Stimulated activated CD8-positive, alpha-beta memory T cell treated with anti-CD3 and anti-CD28 coated beads, Interleukin-4, amount 100 ng/mL, for 1 hour (primary cell): ENCODE measurements around the gene MAP4K2.
"Not testable (repeated sequence)": the region's sequence is repeated elsewhere in the genome, so short reads cannot be mapped to it uniquely, and the experiment has no call there.

Experiments
- DNase-seq, 2 donors: peaks; one replicate each; pipeline ENCODE4 v3.0.0-alpha.2; 2020; ENCODE audit warnings: low read depth in 2 of 2, low spot score in 1 of 2

Gene MAP4K2

DNA sequence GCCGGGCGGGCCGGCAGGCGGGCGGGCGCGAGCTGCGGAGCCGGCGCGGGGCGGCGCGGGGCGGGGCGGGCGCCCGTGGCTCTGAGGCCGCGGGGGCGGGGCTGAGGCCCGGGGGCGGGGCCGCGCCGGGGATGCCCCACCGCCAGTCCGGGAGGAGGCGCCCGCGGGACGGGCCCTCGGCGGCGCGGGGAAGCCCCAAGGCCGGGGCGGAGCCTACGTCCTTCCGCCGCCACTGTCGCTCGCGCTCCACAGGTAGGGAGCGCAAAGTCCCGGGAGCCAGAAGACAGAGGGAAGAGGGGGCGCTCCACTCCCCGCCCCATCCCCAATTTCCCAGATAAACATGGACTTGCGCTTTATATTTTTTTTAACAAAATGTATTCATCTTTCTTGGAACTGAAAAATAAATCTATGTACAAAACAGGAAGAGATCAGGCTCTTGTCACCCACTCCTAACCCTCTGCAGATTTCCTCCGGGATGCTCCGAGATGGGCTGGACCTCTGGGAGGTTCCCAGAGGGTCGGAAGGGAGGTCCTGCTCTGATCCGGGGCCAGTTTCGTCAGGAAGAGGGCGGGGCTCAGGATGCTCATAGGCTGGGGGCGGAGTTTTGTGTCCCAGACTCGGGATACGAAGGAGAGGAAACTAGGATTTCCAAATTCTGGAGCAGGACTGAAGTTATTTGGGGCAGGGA lies at the start of gene MAP4K2:
MAP4K2 (minus strand) TSS at position 57 of the 688 bp plus-strand sequence. CDS start 65 bp downstream, outside the sequence.
- DNase-seq = peak; percentile 50 to 69

DNA sequence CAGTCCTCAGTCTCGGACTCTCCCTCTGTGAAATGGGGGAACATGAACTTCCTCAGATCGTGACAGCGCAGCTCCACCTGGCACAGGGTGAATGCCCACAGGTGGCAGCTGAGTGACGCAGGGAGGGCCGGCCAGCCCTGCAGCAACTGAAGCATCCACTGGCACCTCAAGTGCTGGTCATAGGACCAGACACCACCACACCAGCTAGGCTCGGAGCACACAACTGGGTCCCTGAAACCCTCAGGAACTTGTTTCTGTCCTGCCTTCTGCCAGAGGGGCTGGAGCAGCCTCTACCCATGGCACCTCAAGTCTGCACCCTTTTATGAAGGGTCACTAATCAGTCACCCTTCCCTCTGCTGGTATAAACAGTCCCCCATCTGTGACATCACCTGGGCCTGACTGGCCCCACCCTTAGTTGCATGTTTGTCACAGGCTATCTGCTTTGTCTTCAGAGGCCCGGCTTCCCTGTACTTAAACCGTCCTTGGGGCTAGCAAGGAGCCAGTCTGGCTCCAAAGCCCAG lies 48.9 kb upstream of the MAP4K2 start:
- DNase-seq = no peak

DNA sequence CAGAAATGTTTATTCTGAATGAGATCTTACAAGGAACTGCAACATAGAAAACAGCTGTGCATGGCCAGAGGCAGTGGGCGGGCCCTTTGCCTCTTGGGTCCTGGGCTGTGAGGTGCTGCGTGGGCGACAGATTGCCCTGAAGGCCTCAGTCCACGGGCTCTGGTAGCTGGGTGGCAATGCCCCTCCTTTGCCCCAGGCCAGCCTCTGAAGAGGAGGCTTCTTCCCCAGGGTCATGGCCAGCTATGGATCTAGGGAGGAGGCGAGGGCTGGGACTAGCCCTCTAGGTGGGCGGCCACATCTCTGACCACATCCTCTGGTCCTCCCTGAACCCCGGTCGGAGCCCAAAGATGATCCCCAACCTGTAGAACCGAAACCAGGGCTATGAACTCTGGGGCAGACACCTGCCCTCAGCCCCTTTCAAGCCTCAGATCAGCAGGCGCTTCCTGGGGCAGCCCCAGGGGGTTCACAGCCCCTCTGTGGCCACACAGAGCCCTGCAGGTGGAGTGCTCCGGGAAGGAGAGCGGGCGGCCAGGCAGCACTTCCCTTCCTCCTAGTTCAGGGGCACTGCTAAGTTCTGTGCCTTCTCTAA lies 48.1 kb upstream of the MAP4K2 start:
- no peak for DNase-seq

DNA sequence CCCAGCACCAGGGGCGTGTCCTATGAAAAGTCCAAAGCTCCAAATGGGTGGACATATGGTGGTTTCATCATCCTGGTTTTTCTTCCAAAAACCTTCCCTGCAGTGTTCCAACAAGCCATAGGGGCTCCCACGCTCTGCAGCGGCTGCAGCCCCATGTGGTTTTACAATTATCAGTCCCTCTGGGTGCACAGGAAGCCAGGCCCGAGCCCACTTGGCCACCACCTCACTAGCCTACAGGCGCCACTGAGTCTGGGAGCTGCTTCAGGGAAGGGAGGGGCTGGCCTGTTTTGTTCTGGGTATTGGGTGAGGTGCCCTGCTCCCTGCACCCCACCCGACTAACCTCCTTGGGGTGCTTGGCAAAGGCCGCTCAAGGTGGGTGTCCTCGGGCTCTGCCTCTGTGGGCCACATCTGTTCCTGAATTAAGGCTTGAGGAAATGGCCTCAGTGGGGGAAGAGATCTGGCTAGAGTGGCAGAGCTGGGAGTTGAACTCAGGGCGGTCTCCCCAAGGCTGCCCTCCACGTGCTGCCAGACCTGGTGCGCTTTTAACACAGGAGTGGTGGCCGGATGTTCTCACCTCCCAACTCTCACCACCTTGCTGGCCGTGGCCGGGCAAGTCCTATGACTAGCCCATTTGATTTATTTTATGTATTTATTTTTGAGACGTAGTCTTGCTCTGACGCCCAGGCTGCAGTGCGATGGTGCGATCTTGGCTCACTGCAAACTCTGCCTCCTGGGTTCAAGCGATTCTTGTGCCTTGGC lies 46.8 kb upstream of the MAP4K2 start:
- DNase-seq = no peak

DNA sequence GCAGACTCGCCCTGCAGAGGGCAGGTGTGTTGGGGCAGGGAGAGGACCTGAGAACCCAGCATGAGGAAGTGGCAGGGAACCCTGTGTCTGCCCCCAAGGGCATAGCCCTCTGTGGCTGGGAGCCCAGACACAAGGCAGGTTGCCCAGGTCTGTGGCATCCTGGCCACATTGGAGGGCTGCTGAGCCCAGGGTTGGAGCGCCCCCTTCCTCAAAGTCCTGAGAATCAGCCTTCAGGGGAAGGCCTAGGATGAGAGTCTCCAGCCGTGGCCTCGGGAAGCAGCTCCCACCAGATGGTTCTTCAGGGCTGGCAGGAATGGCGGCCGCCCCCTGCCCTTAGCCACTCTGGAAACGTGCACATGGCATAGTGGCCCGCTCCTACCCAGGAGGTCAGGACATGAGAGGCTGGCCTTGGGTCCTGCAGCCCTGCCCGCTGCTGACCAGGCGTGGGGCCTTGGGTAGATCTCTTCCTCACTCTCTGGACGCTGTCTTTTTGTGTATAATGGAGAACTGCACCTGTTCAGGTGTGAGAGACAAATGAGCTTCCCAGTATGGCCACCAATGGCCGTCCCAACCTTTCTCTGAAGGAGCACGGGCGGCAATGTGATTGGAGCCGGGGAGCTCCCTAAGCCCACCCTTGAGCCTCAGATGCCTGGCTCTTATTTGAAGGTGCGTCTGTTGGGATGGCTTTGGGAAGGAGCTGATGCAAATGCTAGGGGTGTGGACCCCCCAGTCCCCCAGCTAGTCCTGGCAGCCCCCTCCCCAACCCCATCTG lies 46.0 kb upstream of the MAP4K2 start:
- no peak for DNase-seq

DNA sequence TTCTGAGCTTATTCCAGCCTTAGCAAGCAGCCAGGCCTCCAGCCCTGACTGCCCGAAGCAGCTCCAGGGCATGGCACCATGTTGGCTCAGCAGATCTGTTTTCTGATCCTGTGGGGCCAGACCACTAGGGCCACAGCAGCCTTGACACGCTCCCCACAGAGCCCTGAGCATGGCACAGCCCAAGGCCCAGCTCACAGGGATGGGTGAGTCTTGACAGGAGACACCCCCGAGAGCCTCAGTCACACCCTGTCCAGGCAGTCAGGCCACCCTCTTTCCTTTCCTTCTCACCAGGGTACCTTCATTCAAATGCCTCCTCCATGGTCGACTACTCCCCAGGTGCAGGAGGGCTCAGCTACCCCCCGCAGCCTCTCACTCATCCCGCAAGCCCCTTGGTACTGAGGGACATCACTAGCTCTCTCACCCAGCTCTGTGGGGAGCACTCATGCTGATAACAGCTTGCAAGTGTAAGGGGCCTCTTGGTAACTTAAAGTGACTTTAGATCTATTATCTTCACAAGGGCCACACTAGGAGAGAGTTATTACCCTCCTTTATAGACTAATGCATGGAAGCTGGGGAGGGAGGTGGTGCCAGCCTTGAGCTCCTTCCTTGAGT lies 45.3 kb upstream of the MAP4K2 start:
- no peak for DNase-seq

DNA sequence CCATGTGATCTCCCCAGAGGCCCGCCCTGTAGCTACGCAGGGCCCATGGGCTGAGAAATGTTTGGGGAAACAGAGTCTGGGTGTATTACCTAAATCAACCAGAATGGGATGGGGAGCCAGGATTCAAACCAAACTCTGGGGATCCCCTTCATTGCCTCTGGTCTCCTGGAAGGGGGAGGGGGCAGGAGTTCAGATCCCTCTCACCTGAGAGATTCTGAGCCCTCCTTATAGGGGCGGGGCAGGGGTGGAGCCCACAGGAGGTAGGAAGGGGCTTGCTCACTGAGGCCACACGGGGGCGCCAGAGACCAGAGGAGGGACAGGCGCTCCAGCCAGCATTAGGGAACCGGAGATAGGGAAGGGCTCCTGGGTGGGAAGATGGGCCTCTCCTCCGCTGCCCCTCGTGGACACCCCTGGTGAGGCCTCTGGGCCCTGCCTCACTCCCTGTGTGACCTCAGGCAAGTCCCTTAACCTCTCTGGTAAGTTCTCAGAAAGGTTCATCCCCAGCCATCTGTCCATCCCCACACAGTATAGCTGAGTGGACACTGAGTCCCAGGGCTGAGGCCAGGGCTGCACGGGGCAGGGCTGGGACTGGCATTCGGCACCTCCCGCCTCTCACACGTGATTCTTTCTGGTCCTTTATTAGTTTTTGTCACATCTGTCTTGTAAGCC lies 44.1 kb upstream of the MAP4K2 start:
- peak; percentile 82 to 89 for DNase-seq

DNA sequence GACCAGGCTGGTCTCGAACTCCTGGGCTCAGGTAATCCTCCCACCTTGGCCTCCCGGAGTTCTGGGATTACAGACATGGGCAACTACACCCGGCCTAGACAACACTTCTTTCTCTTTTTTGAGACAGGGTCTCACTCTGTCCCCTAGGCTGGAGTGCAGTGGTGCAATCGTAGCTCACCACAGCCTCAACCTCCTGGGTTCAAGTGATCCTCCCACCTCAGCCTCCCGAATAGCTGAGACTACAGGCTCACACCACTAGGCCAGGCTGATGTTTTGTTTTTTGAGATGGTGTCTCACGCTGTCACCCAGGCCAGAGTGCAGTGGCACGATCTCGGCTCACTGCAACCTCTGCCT lies 42.7 kb upstream of the MAP4K2 start:
- not testable (repeated sequence) for DNase-seq

DNA sequence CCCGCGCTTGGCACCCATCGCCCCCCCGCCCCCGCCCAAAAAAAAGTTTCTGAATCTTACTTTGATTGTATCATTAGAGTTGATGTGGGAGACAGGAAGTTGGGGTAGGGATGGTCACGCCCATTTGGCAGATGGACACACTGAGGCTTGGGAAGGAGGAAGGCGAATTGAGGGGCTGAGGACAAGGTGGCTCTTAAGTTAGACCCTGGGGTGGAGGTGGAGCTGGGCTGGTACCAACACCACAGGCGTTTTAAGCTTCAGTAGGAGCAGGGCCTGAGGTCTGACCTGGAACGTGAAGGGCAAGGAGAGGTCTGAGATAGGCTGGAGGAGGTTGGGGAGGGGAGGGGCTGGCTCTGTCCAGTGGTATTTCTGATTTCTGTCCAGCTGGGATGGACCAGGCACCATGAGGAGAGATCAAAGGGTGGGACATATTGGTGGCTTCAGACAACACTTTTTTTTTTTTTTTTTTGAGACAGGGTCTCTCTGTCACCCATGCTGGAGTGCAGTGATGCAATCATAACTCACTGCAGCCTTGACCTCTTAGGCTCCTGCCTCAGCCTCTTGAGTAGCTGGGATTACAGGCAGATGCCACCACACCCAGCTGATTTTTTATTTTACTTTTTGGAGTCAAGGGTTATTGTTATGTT lies 42.2 kb upstream of the MAP4K2 start:
- no peak for DNase-seq

DNA sequence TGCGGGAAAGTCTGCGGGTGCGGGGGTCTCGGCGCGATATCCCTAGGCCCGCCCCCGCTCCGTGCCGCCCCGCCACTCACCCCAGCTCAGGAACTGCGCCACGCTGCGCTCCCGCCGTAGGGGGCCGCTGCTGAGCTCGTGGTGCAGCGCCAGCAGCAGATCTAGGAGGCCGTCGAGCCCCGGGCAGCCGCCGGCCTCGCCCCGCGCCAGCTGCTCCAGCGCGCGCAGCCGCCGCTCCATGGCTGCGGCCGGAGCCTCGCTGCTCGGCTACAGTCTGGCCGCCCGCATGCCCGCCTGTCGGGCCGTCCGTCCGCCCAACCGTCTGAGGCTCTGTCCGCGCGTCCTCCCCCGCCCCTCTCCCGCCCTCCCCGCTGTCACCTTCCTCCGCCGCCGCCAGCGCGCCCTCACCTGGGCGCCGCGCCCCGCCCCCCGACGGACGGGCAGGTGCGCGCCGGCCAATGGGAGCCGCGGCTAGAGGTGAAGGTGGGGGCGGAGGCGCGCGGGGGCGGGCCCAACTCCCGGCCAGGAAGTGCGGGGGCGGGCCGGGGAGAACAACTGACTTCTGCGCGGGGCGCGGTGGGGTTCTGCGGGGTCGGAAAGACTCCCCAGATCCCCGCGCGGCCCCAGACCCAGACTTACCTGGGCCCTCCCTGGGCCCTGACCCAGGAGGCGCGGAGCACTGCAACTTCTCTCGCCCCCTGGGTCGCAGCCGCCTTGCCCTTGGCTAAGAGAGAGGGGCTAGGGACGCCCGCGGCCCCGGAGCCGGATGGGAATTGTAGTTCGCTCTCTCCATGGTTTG lies 41.5 kb upstream of the MAP4K2 start, which contains the start of gene CDC42BPG:
CDC42BPG (minus strand) TSS at position 324 of the 799 bp plus-strand sequence; CDS start at position 240, 84 bp downstream.
- no peak for DNase-seq

DNA sequence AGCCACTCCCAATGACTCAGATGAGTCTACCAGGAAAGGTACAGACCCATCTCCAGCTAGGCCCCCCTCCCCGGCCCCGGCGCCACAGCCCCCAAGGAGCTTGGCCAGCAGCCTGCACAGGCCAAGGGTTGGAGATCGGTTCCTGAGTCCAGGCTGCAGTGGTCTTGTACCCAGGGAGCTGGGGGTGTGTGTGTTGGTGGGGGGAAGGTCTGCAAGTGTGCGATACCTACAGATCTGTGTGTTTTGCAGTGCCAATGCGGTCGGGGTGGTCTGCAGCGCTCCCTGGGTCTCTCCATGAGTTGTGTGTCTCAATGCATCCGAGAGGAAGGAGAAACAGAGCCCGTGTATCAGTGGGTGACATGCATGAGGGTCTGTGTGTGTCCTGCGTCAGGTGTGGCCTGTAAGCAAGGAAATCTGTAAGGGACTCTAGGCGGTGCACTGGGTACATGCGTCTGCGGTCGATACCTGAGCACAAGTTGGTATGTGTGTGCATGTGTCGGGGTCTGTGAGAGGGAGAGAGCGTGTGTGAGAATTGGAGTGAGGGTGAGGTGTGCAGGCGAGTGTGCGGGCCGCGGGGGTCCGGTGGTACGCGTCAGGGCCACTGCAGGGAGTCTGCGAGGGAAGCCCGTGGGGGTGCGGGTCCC lies 40.8 kb upstream of the MAP4K2 start:
- no peak for DNase-seq

DNA sequence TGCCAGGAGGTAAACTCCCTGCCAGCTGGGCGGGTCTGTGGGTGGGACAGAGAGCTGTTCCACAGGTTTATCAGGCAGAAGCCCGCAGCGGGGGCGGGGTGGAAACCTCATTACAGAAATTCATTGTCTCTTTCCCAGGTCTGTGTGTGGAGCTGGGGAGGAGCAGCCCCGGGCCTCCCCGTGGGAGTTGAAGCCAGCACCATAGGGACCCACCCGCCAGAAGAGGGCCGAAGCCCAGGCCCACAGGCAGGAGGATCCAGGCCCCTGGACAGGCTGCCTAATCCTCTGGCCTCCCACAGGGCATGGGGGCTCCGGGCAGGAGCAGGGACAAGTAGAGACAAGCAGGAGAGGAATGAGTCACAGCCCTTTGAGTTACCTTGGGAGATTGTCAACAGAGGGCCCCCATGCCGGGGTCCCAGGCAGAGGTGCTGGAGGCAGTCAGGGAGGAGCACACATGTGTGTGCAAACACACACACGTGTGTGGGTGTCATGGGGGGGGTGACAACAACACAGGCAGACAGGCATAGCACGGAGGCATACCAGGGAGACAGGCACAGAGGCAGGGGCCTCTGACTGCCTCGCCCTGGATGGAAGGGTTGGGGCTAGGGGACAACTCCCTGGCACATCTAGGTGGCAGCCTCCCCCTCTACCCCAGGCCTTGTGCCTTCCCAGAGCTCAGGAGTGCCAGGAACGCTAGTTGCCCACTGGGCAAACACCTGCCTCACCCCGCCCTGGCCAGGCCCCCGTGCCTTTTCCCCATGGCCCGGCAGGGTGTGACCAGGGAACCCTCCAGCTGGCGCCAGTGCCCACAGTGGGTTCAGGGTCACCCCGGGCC lies 40.1 kb upstream of the MAP4K2 start:
- DNase-seq = no peak

DNA sequence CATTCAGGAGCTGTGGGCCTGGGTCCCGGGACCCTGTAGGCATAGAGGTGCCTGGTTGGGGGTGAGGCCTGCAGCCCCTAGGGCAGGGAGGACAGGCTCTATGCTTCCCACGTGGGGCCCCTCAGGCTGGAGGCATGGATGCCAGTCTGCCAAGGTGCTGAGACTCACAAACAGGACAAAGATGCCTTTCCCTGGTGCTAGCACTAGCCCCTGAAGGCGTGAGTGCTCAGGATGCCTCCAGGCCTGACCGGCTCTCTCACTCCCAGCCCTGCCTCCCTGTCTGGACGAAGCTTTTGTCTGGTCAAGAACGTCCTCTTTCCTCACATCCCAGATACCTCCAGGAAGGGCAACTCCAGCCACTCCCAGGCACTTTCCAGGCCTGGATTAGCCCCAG lies 39.3 kb upstream of the MAP4K2 start:
- no peak for DNase-seq

DNA sequence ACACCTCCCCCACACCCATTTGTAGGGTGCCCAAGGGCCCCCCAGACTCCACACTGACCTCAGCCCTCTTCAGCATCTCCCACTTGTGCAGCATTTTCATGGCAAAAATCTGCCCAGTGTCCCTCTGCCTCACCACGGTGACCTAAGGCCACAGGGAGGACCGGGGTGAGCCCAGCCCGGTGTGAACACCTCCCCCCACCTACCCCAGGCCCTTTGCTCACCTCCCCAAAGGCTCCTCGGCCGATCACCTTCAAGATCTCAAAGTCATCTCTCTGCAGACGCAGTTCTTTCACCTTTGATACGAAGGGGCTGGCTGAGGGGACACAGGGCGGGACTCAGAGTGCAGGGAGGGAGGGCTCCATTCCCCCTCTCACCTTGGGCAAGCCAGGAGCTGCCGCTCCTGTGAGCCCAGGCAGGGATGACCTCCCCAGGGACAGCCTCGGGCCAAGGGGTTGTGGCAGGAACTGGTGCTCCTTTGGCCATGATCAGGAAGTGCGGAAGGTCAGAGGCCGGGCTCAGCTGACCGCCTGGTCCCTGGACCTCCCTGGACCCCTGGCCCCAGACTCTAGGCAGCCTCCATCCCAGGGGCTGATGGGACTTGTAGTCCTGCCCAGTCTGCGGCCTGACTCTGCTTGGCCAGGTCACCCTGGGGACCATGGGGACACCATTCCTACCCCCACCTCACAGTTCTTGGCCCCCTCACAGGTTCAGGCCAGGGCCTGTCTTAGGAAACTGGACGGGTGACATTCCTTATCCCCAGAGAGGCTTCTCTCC lies 38.8 kb upstream of the MAP4K2 start:
- no peak for DNase-seq

DNA sequence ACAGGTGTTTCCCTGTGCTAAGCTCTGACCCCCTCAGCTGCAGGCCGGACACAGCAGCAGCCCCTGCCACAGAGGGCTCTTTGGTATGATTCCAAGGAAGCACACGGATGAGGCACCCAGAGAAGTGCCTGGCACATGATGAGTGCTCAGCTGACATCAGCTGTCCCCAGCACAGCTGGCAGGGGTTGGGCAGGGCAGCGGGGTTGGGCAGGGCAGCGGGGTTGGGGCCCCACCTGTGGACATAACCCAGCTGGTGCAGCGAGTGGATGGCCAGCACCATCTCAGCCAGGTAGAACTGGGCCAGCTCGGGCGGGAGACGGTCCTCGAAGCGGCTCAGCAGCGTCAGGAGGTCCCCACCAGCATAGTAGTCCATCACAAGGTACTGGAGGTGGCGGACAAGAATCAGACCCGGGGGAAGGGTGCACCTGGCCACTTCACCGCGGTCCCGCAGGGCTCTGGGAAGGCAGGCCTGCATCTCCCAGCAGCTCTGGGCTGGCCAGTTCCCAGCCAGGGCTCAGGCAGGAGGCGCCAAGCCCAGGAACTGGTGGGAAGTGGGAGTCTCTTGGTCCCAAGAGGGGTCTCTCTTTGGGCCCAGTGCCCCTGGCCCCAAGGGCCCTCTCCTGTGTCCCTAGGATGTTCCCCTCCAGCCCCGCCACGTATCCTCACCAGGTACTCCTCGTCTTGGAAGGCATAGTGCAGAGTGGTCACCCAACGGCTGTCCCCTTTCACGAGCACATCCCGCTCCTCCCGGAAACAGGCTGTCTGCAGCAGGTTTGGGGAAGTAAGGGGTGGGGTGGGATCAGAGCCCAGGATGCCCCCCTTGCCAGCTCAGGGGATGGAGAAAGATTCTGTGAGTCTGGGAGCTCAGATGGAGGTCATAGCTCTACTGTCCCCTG lies 37.1 kb upstream of the MAP4K2 start:
- no peak for DNase-seq

DNA sequence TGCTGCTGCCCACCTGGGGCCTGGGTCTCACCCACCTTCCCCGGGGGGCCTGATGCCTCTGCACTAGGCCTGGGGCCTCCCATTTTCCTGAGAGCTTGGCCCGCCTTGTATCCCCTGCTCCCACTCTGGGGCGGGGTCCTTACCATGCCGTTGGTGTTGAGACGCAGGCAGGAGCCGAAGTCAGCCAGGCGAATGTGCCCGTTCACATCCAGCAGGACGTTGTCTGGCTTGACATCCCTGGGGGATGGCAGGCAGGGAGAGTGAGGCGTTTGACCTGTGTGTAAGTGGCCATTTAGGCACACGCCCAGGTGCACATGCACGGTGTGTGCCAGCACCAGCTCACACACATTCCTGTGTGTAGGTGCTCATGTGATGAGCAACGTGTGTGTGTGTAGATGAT lies 36.3 kb upstream of the MAP4K2 start:
- DNase-seq = no peak
